ENCODE measurements around the gene STAB2. TPM values are rescaled to one million over a fixed set of nuclear protein-coding genes. Genes with fewer than 3 reads are reported as not detected.

The STAB2 gene
- total RNA-seq, 2 experiments from 2014 or later: not detected

GRCh38 chr12:103561174-103561573 is 25.9 kb upstream of the STAB2 start:
- ATAC-seq (ENCODE audit: low read depth): no peak
- no peak for DNase-seq
- Mint-ChIP-seq H3K27ac (no peak overlapping the region), H3K36me3 (no peaks in the 10 kb centered on the region), H3K4me3 (no peak overlapping the region), H3K9me3 (peaks cover 9% of the 10 kb centered on the region), H3K4me1 (no peaks in the 10 kb centered on the region), H3K27me3 (peaks cover 10% of the 10 kb centered on the region)
- POLR2A ChIA-PET: no interaction called here

GRCh38 chr12:103566398-103566797 is 20.7 kb upstream of the STAB2 start:
- Mint-ChIP-seq H3K4me3 (no peak overlapping the region), H3K27me3 (peaks cover 46% of the 10 kb centered on the region), H3K9me3 (peaks cover 12% of the 10 kb centered on the region), H3K36me3 (no peaks in the 10 kb centered on the region), H3K27ac (no peak overlapping the region), H3K4me1 (no peaks in the 10 kb centered on the region)
- DNase-seq (no peak), ATAC-seq (ENCODE audit: low read depth) (no peak)
- POLR2A ChIA-PET: no interaction called here

DNA sequence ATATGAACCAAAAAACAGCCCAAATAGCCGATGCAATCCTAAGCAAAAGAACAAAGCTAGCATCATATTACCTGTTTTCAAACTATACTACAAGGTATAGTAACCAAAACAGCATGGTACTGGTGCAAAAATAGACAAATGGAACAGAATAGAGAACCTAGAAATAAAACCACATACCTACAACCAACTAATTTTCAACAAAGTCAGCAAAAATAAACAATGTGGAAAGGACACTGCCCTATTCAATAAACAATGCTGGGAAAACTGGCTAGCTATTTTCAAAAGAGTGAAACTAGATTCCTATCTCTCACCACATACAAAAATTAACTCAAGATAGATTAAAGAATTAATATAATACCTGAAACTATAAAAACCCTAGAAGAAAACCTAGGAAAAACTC is 17.8 kb upstream of the STAB2 start:
- no peak for ATAC-seq (ENCODE audit: low read depth)
- Mint-ChIP-seq H3K4me1 (no peaks in the 10 kb centered on the region), H3K36me3 (no peaks in the 10 kb centered on the region), H3K9me3 (peaks cover 12% of the 10 kb centered on the region), H3K27me3 (peaks cover 59% of the 10 kb centered on the region), H3K4me3 (no peak overlapping the region), H3K27ac (no peak overlapping the region)
- DNase-seq: no peak
- POLR2A ChIA-PET: no interaction called here

GRCh38 chr12:103571286-103571685 is 15.8 kb upstream of the STAB2 start:
- POLR2A ChIA-PET: no interaction called here
- ATAC-seq (ENCODE audit: low read depth): no peak
- peaks cover 2% of the 10 kb centered on the region for H3K4me1 Mint-ChIP-seq
- H3K9me3 Mint-ChIP-seq: peaks cover 3% of the 10 kb centered on the region
- H3K36me3 Mint-ChIP-seq: no peaks in the 10 kb centered on the region
- no peak overlapping the region for H3K27ac Mint-ChIP-seq
- H3K27me3 Mint-ChIP-seq: peaks cover 66% of the 10 kb centered on the region
- H3K4me3 Mint-ChIP-seq: no peak overlapping the region
- no peak for DNase-seq

DNA sequence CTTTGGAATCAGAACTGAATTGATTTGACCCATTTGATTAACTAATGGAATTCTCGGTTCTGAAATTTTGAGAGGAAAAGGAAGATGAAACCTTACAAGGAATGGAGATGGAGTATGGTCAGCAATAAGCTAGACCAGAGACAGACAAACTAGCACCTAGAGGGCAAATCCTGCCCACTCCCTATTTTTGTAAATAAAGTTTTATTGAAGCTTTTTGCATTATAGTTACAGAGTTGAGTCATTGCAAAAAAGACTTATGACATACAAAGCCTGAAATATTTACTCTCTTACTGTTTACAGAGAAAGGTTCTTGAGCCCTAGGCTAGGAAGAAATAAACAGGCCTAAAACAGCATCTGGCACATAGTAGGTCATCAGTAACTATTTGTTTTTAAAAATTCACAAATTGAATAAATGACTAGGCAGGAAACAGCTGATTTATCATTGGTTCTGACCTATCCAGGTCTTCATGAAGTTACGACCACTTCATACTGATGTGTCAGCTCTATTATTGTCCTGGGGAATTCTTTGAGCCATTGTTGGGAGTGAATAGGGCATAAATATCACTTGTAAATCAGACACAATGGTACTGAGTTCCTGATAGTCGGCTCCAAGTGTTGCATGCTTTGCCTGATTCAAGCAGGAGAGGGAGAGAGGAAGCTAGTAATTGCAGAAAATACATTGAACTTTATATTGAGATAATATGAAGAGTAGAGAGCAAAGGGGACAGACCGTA is 14.6 kb upstream of the STAB2 start:
- peaks cover 2% of the 10 kb centered on the region for H3K4me1 Mint-ChIP-seq
- peaks cover 61% of the 10 kb centered on the region for H3K27me3 Mint-ChIP-seq
- H3K36me3 Mint-ChIP-seq: no peaks in the 10 kb centered on the region
- no peak for ATAC-seq (ENCODE audit: low read depth)
- no peak for DNase-seq
- POLR2A ChIA-PET: interaction anchor here (0.7 kb wide), 1 partner anchor 60 kb away, joined by 3 read pairs; no protein-coding TSS in a partner anchor
- H3K4me3 Mint-ChIP-seq: no peak overlapping the region
- H3K9me3 Mint-ChIP-seq: no peaks in the 10 kb centered on the region
- H3K27ac Mint-ChIP-seq: no peak overlapping the region

GRCh38 chr12:103573185-103573584 is 13.9 kb upstream of the STAB2 start:
- DNase-seq: no peak
- H3K27me3 Mint-ChIP-seq: peaks cover 61% of the 10 kb centered on the region
- H3K9me3 Mint-ChIP-seq: no peaks in the 10 kb centered on the region
- peaks cover 2% of the 10 kb centered on the region for H3K4me1 Mint-ChIP-seq
- H3K4me3 Mint-ChIP-seq: no peak overlapping the region
- POLR2A ChIA-PET: no interaction called here
- ATAC-seq (ENCODE audit: low read depth): no peak
- H3K36me3 Mint-ChIP-seq: no peaks in the 10 kb centered on the region
- H3K27ac Mint-ChIP-seq: no peak overlapping the region

DNA sequence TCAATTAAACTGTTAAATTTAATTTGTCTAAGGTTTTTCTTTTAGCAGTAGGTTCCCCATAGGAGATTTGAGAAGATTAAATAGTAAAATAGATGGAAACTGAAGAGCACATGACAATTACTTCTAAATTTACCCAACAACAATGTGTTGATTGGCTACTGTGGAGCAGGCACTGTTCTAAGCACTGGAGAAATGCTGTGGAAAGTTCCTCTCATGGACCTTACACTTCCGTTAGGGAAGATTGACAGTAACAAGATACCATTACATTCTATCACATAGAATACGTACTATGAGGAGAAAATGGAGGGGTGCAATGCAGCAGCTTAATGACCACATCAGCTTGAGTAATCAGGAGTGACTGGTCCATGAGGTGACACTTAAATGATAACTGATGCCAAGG is 8.1 kb upstream of the STAB2 start:
- peaks cover 37% of the 10 kb centered on the region for H3K27me3 Mint-ChIP-seq
- H3K27ac Mint-ChIP-seq: no peak overlapping the region
- DNase-seq: no peak
- POLR2A ChIA-PET: no interaction called here
- peaks cover 2% of the 10 kb centered on the region for H3K4me1 Mint-ChIP-seq
- no peaks in the 10 kb centered on the region for H3K9me3 Mint-ChIP-seq
- no peak overlapping the region for H3K4me3 Mint-ChIP-seq
- no peaks in the 10 kb centered on the region for H3K36me3 Mint-ChIP-seq
- ATAC-seq (ENCODE audit: low read depth): no peak

DNA sequence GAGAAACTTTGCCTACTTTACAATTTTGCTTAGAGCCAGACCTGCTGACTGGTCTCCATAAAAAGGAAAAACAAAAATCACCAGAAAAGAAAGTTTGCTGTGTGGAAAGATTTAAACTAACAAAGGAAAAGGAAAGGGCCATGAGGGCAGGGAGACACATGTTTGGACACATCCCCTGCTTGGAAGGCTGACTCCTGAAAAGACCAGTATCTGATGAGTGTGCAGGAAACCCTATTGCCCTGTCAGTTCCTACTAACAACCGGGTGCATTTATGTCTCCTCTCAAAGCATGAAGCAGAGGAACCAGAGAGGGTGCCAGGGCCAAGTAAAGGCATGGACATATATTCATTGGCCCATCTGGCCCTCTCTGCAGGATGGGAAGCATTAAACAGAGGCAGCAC is 7.0 kb upstream of the STAB2 start:
- H3K9me3 Mint-ChIP-seq: no peaks in the 10 kb centered on the region
- peaks cover 2% of the 10 kb centered on the region for H3K4me1 Mint-ChIP-seq
- H3K27ac Mint-ChIP-seq: no peak overlapping the region
- no peak overlapping the region for H3K4me3 Mint-ChIP-seq
- DNase-seq (no peak), ATAC-seq (ENCODE audit: low read depth) (no peak)
- no peaks in the 10 kb centered on the region for H3K36me3 Mint-ChIP-seq
- POLR2A ChIA-PET: no interaction called here
- H3K27me3 Mint-ChIP-seq: peaks cover 40% of the 10 kb centered on the region

GRCh38 chr12:103583008-103583407 is 4.1 kb upstream of the STAB2 start:
- no peaks in the 10 kb centered on the region for H3K4me1 Mint-ChIP-seq
- no peaks in the 10 kb centered on the region for H3K9me3 Mint-ChIP-seq
- ATAC-seq (ENCODE audit: low read depth) (no peak), DNase-seq (no peak)
- no peak overlapping the region for H3K4me3 Mint-ChIP-seq
- peaks cover 24% of the 10 kb centered on the region for H3K27me3 Mint-ChIP-seq
- H3K36me3 Mint-ChIP-seq: no peaks in the 10 kb centered on the region
- POLR2A ChIA-PET: no interaction called here
- H3K27ac Mint-ChIP-seq: no peak overlapping the region

GRCh38 chr12:103586132-103586531 is 941 bp upstream of the STAB2 start:
- no peak for DNase-seq
- Mint-ChIP-seq H3K27ac (no peak overlapping the region), H3K27me3 (peaks cover 13% of the 10 kb centered on the region), H3K9me3 (no peaks in the 10 kb centered on the region), H3K4me1 (no peaks in the 10 kb centered on the region), H3K4me3 (no peak overlapping the region), H3K36me3 (no peaks in the 10 kb centered on the region)
- no peak for ATAC-seq (ENCODE audit: low read depth)
- POLR2A ChIA-PET: no interaction called here

- Mint-ChIP-seq H3K4me3 (no peak overlapping the region), H3K4me1 (no peaks in the 10 kb centered on the region), H3K27ac (no peak overlapping the region), H3K9me3 (no peaks in the 10 kb centered on the region), H3K27me3 (peaks cover 11% of the 10 kb centered on the region), H3K36me3 (no peaks in the 10 kb centered on the region)
- POLR2A ChIA-PET: no interaction called here
- no peak for DNase-seq
- no peak for ATAC-seq (ENCODE audit: low read depth)
Measured at GRCh38 chr12:103588680-103589079, 1.6 kb downstream of the STAB2 start.

DNA sequence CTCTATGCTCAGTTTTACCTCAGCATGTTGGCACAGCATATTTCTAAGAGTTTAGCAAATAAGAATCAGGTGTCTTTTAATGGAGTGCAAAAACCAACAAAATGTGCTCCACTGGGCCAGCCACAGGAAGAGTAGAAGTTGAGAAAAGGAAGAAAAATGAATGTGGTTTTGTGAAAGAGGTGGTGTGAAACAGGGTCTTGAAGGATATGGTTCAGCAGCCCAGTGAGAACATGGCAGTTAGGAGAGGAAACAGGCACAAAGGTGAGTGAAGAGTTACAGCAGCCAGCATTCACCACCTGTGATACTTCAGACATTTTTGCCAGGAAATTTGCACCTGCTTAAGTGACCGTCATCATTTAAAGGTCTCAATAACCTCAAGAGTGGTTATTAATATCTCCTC is 2.4 kb downstream of the STAB2 start:
- no peak overlapping the region for H3K27ac Mint-ChIP-seq
- no peaks in the 10 kb centered on the region for H3K36me3 Mint-ChIP-seq
- POLR2A ChIA-PET: no interaction called here
- peaks cover 6% of the 10 kb centered on the region for H3K27me3 Mint-ChIP-seq
- H3K4me1 Mint-ChIP-seq: no peaks in the 10 kb centered on the region
- H3K9me3 Mint-ChIP-seq: no peaks in the 10 kb centered on the region
- DNase-seq (no peak), ATAC-seq (ENCODE audit: low read depth) (no peak)
- H3K4me3 Mint-ChIP-seq: no peak overlapping the region

GRCh38 chr12:103590271-103590670 is 3.2 kb downstream of the STAB2 start:
- Mint-ChIP-seq H3K9me3 (no peaks in the 10 kb centered on the region), H3K27ac (no peak overlapping the region), H3K36me3 (no peaks in the 10 kb centered on the region), H3K4me1 (no peaks in the 10 kb centered on the region), H3K4me3 (no peak overlapping the region), H3K27me3 (peaks cover 6% of the 10 kb centered on the region)
- ATAC-seq (ENCODE audit: low read depth) (no peak), DNase-seq (no peak)
- POLR2A ChIA-PET: no interaction called here

GRCh38 chr12:103596981-103597380 is 9.9 kb downstream of the STAB2 start:
- no peaks in the 10 kb centered on the region for H3K4me1 Mint-ChIP-seq
- no peaks in the 10 kb centered on the region for H3K36me3 Mint-ChIP-seq
- no peaks in the 10 kb centered on the region for H3K9me3 Mint-ChIP-seq
- DNase-seq (no peak), ATAC-seq (ENCODE audit: low read depth) (no peak)
- no peak overlapping the region for H3K4me3 Mint-ChIP-seq
- no peak overlapping the region for H3K27ac Mint-ChIP-seq
- POLR2A ChIA-PET: no interaction called here
- H3K27me3 Mint-ChIP-seq: peaks cover 13% of the 10 kb centered on the region

GRCh38 chr12:103599274-103599673 is 12.2 kb downstream of the STAB2 start:
- no peak overlapping the region for H3K4me3 Mint-ChIP-seq
- POLR2A ChIA-PET: no interaction called here

More at GRCh38 chr12:103599274-103599673, 12.2 kb downstream of the STAB2 start:
- H3K27ac Mint-ChIP-seq: no peak overlapping the region
- no peaks in the 10 kb centered on the region for H3K36me3 Mint-ChIP-seq
- peaks cover 18% of the 10 kb centered on the region for H3K27me3 Mint-ChIP-seq
- ATAC-seq (ENCODE audit: low read depth) (no peak), DNase-seq (no peak)
- no peaks in the 10 kb centered on the region for H3K9me3 Mint-ChIP-seq
- H3K4me1 Mint-ChIP-seq: no peaks in the 10 kb centered on the region
